ENCODE data around the gene PDX1.
"Not testable (repeated sequence)": the region's sequence is repeated elsewhere in the genome, so short reads cannot be mapped to it uniquely, and the experiment has no call there.

PDX1 gene

GRCh38 chr13:27956576-27957300, 36.9 kb downstream of the PDX1 start:
- DNase-seq (ENCODE audit: low spot score), result no peak

DNA sequence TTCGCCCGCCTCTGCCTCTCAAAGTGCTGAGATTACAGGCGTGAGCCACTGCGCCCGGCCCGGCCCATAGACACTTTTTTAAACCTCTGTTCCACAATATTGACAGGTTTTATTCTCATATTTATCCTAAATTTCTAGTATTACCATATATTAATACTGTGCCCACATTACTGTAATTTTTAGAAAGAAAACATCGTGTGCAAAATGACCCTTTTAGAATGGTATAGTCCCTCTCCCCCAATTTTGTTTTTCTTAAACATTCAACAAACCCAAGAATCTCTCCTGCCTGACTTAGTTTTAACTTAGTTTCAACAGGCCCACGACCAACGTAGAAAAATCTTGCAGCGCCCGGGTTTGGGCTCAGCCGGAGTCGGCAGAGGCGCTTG, 40.2 kb downstream of the PDX1 start:
- DNase-seq (ENCODE audit: low spot score), result no peak

- peak; percentile 93 for DNase-seq (ENCODE audit: low spot score)
Observed at GRCh38 chr13:27960362-27961226, 40.8 kb downstream of the PDX1 start.

- no peak for DNase-seq (ENCODE audit: low spot score)
Observed at GRCh38 chr13:27961227-27962085, 41.7 kb downstream of the PDX1 start.

DNA sequence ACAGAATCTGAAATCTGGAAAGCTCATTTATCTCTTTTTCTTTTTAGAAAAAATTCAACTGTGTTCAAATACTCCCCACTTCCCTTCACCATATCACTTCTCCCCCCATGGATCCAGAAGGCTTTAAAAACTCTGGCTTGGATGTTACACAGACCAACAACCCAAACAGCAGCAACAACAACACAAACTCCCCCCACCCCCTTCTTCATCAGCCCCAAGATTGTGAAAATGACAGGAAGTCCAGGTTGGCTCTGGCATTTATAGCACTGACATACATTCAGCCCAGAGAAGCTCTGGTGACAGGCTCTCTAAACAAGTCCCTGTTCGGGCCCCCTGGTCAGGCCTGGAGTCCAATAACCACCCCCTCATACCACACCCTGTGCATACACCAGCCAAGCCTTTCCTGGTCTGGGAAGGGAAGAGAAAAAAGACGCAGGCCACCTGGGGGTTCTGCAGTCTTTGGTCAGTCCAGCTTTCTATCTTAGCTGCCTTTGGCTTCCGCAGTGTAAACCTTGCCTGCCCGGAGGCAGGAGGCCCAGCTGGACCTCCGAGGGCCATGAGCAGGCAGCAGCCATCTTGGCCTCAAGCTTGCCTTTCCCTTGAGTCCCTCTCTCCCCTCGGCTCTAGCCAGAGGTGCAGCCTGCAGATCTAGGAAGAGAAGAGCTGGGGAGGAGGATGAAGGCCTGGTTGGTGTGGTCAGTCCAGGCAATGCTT, 42.5 kb downstream of the PDX1 start:
- peak; percentile 78 for DNase-seq (ENCODE audit: low spot score)

DNA sequence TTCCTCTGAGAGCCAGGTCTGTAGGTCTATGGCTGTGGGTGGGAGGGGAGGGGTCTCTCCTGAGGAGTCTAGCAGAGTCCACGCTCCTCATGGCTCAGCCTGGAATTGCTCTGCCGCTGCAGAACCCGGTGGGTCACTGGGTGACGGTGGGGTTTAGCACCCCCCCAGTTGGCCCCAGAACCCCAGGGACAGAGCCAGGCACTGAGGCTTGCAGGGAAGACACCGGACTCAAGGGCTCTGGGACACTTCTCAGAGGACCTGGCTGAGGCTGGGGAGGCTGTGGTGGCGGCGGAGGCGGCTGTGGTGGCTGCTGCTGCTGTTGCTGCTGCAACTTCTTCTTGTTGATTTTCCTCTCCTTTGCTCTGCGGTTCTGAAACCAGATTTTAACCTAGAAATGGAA, 43.2 kb downstream of the PDX1 start:
- no peak for DNase-seq (ENCODE audit: low spot score)

DNA sequence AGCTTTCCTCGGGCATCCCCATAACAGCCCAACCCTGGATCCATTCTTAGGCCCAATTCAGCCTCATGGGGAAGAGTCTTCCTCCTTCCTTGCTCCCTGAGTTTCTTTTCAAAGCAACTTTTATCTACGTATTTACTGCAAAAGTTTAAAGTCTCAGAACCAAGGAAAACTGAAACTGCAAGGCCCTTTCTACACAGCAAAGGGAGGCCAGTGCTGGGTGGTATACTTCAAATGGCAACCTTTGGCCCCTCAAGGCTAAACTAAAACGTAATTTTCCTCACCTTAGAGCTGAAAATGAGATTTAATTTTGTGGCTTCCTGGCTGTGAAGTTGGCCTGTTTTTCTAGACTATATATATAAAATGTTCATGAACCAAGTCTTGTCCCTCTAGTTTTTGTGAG, 43.7 kb downstream of the PDX1 start:
- DNase-seq (ENCODE audit: low spot score), result no peak

GRCh38 chr13:27964206-27964605, 44.4 kb downstream of the PDX1 start:
- not testable (repeated sequence) for DNase-seq (ENCODE audit: low spot score)

DNA sequence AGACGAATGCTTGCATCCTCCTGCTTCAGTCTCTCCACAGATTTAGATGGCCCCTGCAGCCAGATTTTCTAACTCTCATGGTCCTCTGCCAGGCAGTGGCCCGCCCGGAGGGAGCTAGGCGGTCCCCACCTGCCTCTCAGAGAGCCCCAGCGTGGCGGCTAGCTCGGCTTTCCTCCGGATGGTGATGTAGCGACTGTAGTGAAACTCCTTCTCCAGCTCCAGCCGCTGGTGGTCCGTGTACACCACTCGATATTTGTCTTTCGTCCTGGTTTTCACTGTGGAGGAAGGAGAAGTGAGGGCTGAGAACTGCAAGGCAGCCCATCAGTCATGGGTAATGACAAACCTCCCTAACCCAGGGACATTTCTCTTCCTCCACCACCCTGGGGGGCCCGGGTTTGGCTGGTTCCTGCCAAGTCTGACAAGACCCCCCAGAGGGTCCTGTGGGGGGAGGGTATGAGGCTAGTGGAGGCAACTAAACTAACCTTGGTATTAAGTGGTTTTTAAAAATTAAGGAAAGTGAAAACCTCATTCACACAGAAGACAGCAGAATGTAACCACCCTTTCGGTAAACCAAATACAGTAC, 45.0 kb downstream of the PDX1 start:
- DNase-seq (ENCODE audit: low spot score), result no peak

GRCh38 chr13:27965343-27965739, 45.5 kb downstream of the PDX1 start:
- DNase-seq (ENCODE audit: low spot score), result no peak

- no peak for DNase-seq (ENCODE audit: low spot score)
Observed at GRCh38 chr13:27965740-27966640, 46.2 kb downstream of the PDX1 start.

- no peak for DNase-seq (ENCODE audit: low spot score)
Observed at GRCh38 chr13:27966641-27967202, 46.9 kb downstream of the PDX1 start.

GRCh38 chr13:27967203-27967735, 47.5 kb downstream of the PDX1 start:
- DNase-seq (ENCODE audit: low spot score), result no peak

- DNase-seq (ENCODE audit: low spot score), result no peak
Observed at GRCh38 chr13:27967736-27968315, 48.0 kb downstream of the PDX1 start.

- no peak for DNase-seq (ENCODE audit: low spot score)
Observed at GRCh38 chr13:27968316-27969081, 48.7 kb downstream of the PDX1 start.

DNA sequence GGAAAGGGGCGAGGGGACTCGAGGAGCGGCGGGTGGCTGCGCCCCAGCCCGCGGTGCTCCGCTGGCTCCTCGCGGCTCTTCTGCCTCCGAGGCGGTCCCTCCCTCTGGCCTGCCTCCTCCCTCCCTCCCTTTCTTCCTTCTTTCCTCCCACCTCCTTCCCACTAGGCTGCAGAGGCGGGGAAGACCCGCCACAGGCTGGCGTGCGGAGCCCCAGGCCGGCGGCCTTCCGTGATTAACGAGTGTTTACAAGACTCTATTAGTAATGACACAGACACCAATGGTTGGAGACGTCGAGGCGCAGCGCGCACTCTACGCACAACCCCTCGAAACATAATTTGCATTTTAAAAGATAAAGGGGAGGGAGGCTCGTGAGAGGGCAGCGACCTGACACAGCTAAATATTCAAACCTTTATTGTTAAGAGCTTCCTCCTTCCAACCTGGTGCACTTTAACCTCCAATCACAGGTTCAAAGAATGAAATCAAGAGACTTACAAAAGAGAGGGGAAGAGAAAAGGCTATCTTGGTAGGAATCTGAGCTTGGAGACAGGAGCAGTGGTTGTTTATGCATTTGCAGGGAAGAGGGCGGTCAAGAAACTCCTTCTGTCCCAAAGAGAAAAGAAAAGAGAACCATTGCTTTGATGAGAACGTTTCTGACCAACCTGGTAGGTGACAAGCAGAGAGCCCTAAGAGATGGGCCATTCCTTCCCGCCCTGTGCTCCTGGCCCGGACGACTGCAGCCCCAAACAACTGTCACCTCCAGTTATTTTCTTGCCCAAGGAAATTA, 49.5 kb downstream of the PDX1 start, which contains the start of gene CDX2:
TSS of gene CDX2 (minus strand) at position 234 of the 784 bp plus-strand sequence. CDS start 309 bp downstream, outside the sequence.
- peak; percentile 84 for DNase-seq (ENCODE audit: low spot score)

GRCh38 chr13:27969866-27970229, 50.0 kb downstream of the PDX1 start:
- no peak for DNase-seq (ENCODE audit: low spot score)
